Stimulated activated CD4-positive, alpha-beta T cell treated with anti-CD3 and anti-CD28 coated beads, TNF-alpha, amount 100 ng/mL, for 48 hours (primary cell): ENCODE data around the gene PLPP6.
"Not testable (repeated sequence)": the region's sequence is repeated elsewhere in the genome, so short reads cannot be mapped to it uniquely, and the experiment has no call there.

Source experiments
- DNase-seq, 3 donors: peaks; one replicate each; pipeline ENCODE4 v3.0.0-alpha.2; 2020; ENCODE audit warnings: low read depth in 3 of 3

Gene PLPP6

DNA sequence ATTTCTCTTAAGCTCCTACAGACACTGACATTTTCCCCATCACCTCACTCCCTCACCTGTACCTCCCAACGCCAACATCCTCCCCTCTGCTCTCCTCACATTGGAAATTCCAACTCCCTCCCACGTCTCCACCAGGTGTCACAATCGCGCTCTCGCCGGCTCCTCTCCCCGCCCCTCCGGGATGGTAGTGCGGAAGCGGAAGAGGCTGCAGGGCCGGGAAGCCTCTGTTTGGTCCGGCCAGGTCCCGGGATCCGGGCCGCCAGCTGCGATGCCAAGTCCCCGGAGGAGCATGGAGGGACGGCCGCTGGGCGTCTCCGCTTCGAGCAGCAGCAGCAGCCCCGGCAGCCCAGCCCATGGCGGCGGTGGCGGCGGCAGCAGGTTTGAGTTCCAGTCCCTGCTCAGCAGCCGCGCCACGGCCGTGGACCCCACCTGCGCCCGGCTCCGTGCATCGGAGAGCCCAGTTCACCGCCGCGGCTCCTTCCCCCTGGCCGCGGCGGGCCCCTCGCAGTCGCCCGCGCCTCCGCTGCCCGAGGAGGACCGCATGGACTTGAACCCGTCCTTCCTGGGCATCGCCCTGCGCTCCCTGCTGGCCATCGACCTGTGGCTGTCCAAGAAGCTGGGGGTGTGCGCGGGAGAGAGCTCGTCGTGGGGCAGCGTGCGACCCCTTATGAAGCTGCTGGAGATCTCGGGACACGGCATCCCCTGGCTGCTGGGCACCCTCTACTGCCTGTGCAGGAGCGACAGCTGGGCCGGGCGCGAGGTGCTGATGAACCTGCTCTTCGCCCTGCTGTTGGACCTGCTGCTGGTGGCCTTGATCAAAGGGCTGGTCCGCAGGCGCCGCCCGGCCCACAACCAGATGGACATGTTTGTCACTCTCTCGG is at the start of gene PLPP6:
Gene PLPP6 (plus strand): TSS at position 187 of the 881 bp plus-strand sequence. CDS start 82 bp downstream, at position 269.
- peak; percentile 57 to 58 (median 58) for DNase-seq

GRCh38 chr9:4614627-4615026 is 47.5 kb upstream of the PLPP6 start:
- DNase-seq = no peak

DNA sequence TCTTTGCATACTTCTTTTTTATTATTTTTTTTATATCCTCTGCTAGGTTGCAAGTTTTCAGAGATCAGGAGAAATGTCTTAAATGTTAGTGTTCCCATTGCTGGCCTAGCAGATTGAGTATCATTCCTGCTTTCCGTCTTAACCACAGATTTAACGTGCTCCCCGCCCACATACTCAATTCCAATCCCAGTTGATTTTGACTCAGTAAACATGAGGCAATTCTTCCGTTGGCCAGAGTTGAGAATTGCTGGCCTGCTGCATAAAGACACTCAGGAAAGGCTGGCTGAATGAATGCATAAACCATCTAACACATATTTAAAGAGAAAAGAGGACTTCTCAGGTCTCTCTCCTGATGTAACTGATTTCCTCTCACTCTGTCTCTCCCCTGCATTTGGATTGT is 46.8 kb upstream of the PLPP6 start:
- no peak for DNase-seq

DNA sequence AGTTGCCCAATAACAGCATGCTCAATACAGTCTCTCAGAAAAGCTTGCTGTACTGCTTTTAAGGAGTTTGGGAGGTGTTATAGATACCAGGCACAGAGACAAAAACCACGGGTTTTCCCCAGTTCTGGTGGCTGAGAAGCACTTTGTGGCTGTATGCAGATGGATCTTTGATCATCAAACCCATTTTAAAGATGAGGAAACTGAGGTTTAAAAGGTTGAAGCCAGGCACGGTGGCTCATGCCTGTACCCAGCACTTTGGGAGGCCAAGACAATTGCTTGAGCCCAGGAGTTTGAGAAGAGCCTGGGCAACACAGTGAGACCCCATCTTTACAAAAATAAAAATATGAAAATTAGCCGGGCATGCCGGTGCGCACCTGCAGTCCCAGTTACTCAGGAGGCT is 46.3 kb upstream of the PLPP6 start:
- DNase-seq = no peak

DNA sequence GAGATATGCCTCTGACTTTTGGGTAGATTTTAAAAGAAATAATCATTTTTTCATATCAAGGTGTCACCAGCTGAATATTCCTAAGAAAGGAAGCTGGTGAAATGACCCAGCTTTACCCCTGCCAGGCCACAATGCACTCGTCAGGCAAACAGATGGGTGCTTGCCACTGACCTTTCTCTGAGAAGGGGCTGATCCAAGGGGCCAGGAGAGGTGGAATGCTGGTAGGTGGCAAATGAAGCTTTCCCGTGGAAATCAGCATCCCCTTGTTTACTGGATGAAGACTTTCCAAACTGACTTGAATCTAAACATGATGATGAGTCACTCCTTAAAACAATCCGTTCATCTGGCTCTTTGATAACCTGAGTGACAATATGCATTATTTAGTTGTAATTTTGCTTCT is 44.3 kb upstream of the PLPP6 start:
- no peak for DNase-seq

DNA sequence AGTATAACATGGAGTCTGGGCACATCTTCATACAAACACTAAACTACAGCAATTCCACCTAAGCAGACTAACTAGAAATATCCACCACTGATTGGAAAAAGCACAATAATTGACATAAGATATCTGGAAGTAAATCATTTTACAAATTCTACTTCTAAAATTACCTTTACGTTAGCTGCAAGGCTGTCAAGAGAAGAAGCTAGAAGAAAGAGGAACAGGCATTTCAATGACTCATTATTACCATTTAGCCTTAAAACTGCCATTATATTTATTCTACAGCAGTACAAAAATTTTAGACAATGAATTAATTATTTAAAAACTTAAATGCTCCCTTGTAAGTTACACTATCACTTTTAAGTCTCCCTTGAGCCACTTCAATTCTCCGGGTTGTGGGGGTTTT is 43.4 kb upstream of the PLPP6 start:
- DNase-seq = no peak

- DNase-seq = no peak
Observed at GRCh38 chr9:4620057-4620765, 41.9 kb upstream of the PLPP6 start.

DNA sequence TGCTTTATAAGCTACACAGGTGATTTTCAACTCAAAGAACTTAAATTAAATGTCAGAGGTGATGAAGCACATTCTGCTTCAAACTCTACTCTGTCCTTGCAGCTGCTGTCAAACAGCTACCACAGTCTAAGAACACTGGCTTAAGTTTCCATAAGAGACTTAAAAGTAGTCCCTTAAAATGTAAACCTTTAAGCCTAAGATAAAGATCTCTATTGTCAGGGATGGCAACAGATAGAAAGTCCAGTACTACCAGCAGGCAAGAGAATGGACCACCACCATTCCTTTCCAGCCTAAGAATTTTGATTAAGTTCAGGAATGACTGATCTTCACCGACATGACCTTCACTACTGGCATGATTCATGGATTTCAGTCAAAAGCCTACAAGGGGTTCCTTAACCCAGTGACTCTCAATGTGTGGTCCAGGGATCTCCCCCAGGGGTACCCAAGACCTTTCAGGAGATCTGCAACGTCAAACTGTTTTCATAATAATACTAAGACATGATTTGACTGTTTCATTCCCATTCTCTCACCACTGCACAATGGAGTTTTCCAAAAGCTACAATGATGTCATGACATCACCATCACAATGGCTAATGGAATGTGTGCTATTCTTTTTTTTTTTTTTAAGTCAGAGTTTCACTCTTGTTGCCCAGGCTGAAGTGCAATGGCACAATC is 41.1 kb upstream of the PLPP6 start:
- DNase-seq = no peak

DNA sequence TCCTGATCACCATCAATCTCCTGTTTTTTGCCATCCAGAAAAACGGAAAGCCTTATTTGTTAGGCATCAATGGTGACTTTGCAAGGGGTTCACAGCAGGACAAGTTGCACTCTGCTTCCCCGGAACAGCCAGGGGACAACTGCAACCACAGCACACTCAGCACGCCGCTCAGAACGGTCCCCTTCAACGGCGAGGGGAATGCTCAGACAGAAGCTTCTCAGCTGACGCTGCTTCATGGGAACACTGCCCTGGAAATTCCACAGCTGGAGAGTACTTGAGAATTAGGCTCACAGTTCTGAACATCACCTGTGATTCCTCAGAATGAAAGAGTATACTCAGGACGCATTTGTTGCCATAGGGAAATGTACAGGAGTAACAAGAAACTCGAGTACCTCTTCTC is 40.1 kb upstream of the PLPP6 start:
- no peak for DNase-seq

- no peak for DNase-seq
Observed at GRCh38 chr9:4630836-4631235, 31.3 kb upstream of the PLPP6 start.

DNA sequence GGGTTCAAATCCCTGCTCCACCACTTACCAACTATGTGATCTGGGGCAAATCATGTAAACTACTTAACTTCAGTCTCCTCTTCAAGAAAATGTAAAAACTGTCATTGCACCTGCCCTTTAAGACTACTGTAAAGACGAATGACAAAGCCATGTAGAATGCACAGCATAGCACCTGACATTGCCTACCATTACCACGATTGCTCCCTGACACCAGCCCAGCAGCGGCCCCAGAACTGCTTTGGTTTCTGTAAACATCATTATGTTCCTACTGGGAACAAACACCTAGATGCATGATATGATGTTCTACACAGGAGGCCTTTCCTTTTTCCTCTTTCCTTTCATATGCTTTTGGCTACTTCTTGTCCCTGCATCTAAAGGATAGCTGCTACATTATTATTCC is 23.1 kb upstream of the PLPP6 start:
- DNase-seq = no peak

DNA sequence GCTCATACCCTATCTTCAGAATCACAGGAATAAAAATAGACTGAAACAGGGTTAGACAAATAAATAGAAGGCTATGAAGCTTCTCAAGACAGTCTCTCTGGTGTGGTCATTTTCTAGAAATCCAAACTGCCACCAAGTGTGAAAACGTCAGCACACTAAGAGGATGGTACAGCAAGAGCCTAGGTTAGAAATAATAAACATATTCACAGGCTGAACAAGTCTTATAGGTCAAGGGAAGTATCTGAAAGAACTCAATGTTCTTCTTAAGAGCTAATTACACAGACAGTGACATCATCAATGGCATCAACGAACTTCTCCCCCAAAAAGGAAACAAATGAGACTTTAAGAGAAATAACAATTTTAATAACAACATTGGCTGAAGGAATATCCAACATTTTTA is 22.7 kb upstream of the PLPP6 start:
- no peak for DNase-seq

- no peak for DNase-seq
Observed at GRCh38 chr9:4640027-4640426, 22.1 kb upstream of the PLPP6 start.

GRCh38 chr9:4642351-4642750 is 19.7 kb upstream of the PLPP6 start:
- DNase-seq = no peak

GRCh38 chr9:4654084-4654483 is 8.0 kb upstream of the PLPP6 start:
- no peak for DNase-seq

GRCh38 chr9:4654538-4654937 is 7.6 kb upstream of the PLPP6 start:
- no peak for DNase-seq

DNA sequence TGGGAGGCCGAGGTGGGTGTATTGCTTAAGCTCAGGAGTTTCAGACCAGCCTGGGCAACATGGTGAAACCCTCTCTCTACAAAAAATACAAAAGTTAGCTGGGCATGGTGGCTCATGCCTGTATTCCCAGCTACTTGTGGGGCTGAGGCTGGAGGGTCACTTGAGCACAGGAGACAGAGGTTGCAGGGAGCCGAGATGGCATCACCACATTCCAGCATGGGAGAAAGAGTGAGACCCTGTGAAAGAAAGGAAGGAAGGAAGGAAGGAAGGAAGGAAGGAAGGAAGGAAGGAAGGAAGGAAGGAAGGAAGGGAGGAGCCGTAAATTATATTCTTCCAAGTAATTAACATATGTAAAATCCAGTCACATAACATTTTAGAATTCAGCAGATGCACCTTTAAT is 5.9 kb upstream of the PLPP6 start:
- DNase-seq = not testable (repeated sequence)

DNA sequence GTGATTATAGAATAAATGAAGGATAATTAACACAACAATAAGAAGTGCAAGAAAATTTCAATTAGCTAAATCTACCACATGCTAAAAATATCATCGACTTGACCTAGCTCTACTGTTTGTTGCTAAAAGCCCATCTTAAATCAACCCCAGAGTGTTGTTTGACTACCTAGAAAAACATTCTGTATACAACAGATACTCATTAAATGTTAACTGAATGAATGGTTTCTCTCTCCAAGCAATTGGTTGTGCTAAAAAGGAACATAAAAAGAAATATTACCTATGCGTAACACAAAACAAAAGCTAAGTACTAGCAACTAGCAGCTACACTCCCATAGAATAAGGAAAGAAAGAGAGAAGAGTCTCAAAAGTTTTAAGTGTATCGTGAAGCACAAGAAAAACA is 5.5 kb upstream of the PLPP6 start:
- DNase-seq = no peak

- DNase-seq = no peak
Observed at GRCh38 chr9:4657426-4658159, 4.5 kb upstream of the PLPP6 start.

DNA sequence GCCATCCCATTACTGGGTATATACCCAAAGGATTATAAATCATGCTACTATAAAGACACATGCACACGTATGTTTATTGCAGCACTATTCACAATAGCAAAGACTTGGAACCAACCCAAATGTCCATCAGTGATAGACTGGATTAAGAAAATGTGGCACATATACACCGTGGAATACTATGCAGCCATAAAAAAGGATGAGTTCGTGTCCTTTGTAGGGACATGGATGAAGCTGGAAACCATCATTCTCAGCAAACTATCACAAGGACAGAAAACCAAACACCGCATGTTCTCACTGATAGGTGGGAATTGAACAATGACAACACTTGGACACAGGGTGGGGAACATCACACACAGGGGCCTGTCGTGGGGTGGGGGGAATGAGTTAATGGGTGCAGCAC is 1.4 kb upstream of the PLPP6 start:
- not testable (repeated sequence) for DNase-seq

DNA sequence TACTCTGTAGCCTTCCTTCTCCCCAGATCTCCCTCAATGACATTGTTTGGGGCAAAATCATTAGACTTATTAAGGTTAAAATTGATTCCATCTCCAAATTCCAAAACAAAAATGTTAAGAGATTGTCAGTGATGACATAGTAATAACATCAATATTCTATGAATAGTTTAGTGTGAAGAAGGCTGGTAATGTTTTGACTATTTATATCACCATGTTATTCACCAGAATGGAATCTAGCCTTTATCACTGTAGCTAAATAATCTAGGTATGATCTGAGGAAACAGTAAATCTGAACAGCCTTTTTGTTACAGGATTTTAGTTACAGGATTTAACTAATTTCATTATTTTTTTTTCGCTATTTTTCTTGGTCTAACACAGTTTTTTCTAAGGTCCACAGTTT is 929 bp upstream of the PLPP6 start:
- no peak for DNase-seq

DNA sequence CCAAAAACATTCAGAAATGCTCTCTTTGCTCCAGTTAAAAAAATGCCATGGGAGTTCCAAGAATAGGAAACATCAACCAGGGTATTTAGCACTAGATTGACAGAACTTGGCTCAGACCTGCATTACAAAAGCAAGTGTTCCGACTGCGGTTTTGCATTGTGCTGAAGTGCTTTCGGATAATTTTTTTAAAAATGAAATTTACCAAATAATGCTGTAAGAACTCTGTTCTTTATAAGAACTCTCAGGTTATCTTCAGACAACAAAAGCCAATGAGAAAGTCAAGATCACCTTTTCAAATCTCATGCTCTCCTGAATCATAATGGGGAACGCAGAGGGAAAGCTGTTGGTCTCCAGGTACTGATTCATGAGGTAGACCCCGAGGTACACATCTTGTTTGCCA is 483 bp upstream of the PLPP6 start:
- no peak for DNase-seq
